Activated T-cell treated with anti-CD3 and anti-CD28 coated beads, Interleukin-2, amount 50 U/mL, for 4 hours (primary cell): ENCODE measurements around the gene ROGDI. TPM values are rescaled to one million over a fixed set of nuclear protein-coding genes. Genes with fewer than 3 reads are reported as not detected.

Experiments used
- ATAC-seq, 2 donors: fragments of 200-7000 bp; cut with Tn5 transposase; one replicate each; pipeline ENCODE4 v1.10.0; 2021
- DNase-seq: peaks from one replicate; pipeline ENCODE4 v3.0.0-alpha.2; 2020
- H3K27me3 Mint-ChIP-seq: one replicate; pipeline ENCODE4 v1.8.0; 2021; ENCODE audit warnings: low read depth, mixed read lengths
- H3K36me3 Mint-ChIP-seq: one replicate; pipeline ENCODE4 v1.8.0; 2022; ENCODE audit warnings: mixed read lengths; ENCODE audit not compliant: insufficient read depth
- H3K4me1 Mint-ChIP-seq: one replicate; pipeline ENCODE4 v1.8.0; 2021; ENCODE audit warnings: low read depth, mixed read lengths
- H3K4me3 Mint-ChIP-seq: one replicate; pipeline ENCODE4 v1.8.0; 2021; ENCODE audit warnings: mild to moderate bottlenecking, moderate library complexity, mixed read lengths
- H3K9me3 Mint-ChIP-seq: one replicate; pipeline ENCODE4 v1.8.0; 2021; ENCODE audit warnings: mixed read lengths
- total RNA-seq, 3 donors: library from RNA; stranded (reverse); gene quantifications; one replicate each; pipeline ENCODE4 v1.2.1, GENCODE V29; 2021

The ROGDI gene
- total RNA-seq, 3 donors from 2014 or later = 4.1 to 6.3 (median 6.2) TPM

DNA sequence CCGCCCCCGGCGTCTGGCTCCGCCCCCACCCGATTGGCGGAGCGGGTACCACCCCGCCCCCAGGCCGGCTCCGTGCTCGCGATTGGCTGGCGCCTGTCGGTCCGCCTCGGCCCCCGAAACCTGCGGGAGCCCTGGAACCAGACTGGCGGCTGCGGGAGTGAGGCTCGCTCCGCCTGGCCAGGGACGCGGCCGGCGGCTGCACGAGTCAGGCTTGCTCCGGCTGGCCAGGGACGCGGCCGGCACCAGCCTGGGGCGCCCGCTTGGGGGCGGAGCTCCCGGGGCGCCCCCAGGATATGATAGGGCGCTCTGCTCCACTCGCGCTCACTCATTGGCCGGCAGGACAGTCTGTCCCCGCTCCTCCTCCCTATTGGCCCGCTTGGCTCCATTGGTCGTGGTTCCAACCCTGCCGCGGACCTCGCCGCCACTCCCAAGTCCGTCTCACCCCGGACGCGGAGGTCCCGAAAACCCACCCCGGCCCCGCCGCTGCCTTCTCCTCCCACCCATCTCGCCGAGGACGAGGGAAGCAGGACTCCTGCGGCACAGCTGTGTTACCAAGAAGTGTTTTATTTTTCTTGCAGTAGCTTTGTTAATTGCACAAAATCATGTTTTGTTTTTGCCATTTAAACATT, 340 bp upstream of the ROGDI start:
- peak; percentile 84 for DNase-seq
- Mint-ChIP-seq H3K36me3 (peaks cover 11% of the 10 kb centered on the region), H3K9me3 (no peaks in the 10 kb centered on the region), H3K4me3 (peak overlapping the region; percentile 78), H3K27me3 (no peaks in the 10 kb centered on the region), H3K4me1 (peaks cover 14% of the 10 kb centered on the region)
- ATAC-seq = peak; percentile 95 to 96

DNA sequence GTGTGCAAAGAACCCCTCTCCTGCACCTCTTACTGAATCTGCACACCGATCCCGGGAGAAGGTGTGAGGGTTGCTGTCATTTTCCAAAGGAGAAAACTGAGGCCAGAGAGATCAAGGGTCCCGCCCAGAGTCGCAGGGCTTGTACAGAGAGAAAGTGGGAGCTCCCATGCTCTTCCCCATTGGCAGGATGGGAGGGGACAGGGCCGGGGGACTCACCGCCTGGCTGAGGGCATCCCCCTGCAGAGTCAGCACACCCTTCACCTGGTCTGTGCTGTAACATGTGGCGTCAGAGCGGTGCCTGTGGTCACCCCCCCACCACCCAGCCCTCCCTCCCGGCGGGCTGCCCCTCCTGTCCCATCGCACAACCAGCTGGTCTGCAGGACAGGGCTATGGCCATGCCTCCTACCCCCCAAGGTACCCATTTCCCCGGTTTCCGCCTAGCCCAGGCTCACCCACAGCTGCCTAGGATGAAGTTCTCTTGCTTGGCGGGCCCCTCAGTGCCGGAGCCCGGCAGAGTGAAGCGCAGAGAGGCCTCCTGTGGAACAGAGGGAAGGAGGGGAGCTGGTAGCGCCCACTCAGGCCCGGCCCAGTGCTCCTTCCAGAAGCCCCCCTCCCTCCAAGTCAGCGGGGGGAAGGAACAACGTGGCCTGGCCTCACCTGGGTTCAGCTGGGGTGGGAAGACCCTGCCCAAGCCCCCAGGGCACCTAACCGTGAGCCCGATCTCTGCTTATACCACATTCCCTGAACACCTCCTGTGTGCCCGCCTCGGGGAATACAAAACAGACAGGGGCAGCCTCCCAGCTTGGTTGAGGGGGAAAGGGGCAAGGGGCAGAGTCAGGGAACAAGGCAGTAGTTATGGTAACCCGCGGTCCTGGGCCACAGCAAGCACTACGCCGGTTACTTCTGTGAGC, 1.1 kb downstream of the ROGDI start:
- H3K4me3 Mint-ChIP-seq = peak overlapping the region; percentile 84
- no peak for DNase-seq
- no peak for ATAC-seq
- peaks cover 14% of the 10 kb centered on the region for H3K4me1 Mint-ChIP-seq
- no peaks in the 10 kb centered on the region for H3K9me3 Mint-ChIP-seq
- H3K36me3 Mint-ChIP-seq = peaks cover 4% of the 10 kb centered on the region
- no peaks in the 10 kb centered on the region for H3K27me3 Mint-ChIP-seq

DNA sequence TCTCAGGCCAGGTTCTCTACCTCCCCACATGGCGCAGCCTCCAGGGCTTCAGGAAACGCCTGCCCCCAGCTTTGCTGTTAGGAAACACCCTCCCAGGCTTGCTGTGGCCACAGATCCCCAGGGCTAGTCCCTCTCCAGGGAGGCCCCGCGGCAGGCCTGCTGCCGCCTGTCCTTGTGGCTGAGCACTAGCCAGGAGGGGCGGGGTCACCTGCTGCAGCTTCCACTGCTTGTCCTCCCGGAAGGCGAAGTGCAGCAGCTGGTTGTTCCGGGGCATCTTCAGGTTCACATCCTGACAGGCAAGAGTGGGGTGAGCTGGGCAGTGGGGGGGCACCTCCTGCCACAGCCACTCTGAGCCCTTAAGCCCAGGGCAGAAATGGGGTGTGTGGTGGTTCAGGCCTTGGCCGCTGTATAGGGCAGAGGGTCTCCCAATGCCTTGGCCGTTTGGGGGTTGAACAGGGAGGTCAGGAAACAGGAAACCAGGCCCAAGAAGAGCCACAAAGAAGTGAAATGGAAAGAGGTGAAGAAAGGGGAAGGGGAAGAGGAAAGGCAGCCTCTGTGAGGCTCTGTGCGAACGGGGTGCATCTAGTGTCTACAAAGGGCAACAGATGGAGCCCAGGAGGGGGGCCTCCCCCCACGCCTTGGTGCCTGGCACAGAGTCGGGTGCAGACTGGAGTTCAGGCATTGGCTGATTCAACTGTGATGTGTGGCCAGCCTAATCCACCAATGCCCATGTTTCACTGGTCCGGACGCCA, 2.0 kb downstream of the ROGDI start:
- ATAC-seq (no peak), DNase-seq (no peak)
- Mint-ChIP-seq H3K4me3 (peak overlapping the region; percentile 42), H3K4me1 (peaks cover 14% of the 10 kb centered on the region), H3K36me3 (peaks cover 2% of the 10 kb centered on the region), H3K27me3 (no peaks in the 10 kb centered on the region), H3K9me3 (no peaks in the 10 kb centered on the region)

GRCh38 chr16:4799171-4799855, 3.1 kb downstream of the ROGDI start:
- no peak for ATAC-seq
- H3K4me3 Mint-ChIP-seq = no peak overlapping the region
- no peaks in the 10 kb centered on the region for H3K9me3 Mint-ChIP-seq
- no peaks in the 10 kb centered on the region for H3K36me3 Mint-ChIP-seq
- no peaks in the 10 kb centered on the region for H3K27me3 Mint-ChIP-seq
- no peak for DNase-seq
- H3K4me1 Mint-ChIP-seq = peaks cover 14% of the 10 kb centered on the region

DNA sequence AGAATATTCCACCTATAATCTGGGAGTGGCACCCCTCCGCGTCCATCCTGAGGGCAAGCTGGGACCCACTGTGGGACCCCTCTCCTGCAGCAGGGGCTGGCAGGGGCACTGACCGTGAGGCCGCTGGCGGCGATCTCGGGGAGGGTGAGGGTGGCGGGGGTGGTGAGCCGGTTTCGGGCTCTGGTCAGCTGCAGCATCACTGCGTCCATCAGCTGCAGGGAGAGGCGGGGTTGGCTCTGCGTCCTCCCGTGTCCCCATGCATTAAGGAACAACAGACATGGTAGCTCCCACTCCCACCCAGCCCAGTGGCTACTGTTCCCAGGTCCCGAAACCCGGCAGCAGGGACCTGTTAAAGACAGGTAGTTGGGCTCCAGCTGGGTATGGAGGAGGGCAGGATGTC, 4.0 kb downstream of the ROGDI start:
- H3K36me3 Mint-ChIP-seq = no peaks in the 10 kb centered on the region
- H3K4me3 Mint-ChIP-seq = no peak overlapping the region
- H3K9me3 Mint-ChIP-seq = no peaks in the 10 kb centered on the region
- peaks cover 11% of the 10 kb centered on the region for H3K4me1 Mint-ChIP-seq
- ATAC-seq = no peak
- DNase-seq = no peak
- H3K27me3 Mint-ChIP-seq = no peaks in the 10 kb centered on the region

- DNase-seq = no peak
- Mint-ChIP-seq H3K9me3 (no peaks in the 10 kb centered on the region), H3K27me3 (no peaks in the 10 kb centered on the region), H3K36me3 (no peaks in the 10 kb centered on the region), H3K4me1 (peaks cover 9% of the 10 kb centered on the region), H3K4me3 (no peak overlapping the region)
- no peak for ATAC-seq
Observed at GRCh38 chr16:4797805-4798252, 4.6 kb downstream of the ROGDI start.

DNA sequence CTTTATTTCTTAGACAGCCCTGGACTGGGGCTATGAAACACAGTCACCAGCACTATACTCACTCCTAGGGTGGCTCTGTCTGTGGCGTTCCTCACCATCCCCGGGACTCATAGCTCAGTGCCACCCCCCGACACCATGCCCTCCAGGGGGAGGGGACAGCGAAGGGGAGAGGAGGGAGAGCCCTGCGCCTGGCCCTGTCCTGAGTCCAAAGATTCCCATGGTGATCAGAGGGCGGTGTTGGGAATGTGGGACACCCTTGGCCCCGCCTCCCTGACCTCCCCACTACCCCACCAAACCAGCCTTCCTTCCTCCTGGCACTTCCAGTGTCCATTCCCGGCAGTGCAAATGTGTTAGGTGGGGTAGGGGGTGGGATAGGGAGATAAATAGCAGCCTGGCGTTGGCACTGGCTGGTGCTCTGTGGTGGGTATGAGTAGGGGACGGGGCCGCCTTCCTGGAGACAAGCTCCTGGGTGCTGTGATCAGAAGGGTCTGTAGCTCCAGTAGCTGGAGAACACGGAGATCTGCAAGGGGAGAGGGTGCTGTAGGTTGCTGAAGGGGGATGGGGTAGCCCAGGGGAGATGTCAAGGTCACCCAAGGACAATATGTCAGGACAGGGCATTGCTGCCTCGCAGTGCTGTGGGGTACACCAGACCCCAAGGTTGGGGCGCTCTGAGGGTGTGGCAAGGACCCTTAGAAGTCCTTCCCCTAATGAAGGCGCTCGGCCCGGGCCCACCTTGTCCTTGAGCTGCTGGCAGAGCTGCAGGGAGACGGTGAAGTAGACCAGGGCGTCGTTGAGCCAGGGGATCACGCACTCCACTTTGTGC, 5.2 kb downstream of the ROGDI start:
- no peaks in the 10 kb centered on the region for H3K36me3 Mint-ChIP-seq
- DNase-seq = no peak
- ATAC-seq = no peak
- H3K4me3 Mint-ChIP-seq = no peak overlapping the region
- H3K9me3 Mint-ChIP-seq = no peaks in the 10 kb centered on the region
- no peaks in the 10 kb centered on the region for H3K27me3 Mint-ChIP-seq
- peaks cover 9% of the 10 kb centered on the region for H3K4me1 Mint-ChIP-seq

GRCh38 chr16:4795828-4796572, 6.4 kb downstream of the ROGDI start:
- Mint-ChIP-seq H3K4me3 (no peak overlapping the region), H3K9me3 (no peaks in the 10 kb centered on the region), H3K36me3 (no peaks in the 10 kb centered on the region), H3K27me3 (no peaks in the 10 kb centered on the region), H3K4me1 (peaks cover 6% of the 10 kb centered on the region)
- no peak for ATAC-seq
- DNase-seq = no peak

DNA sequence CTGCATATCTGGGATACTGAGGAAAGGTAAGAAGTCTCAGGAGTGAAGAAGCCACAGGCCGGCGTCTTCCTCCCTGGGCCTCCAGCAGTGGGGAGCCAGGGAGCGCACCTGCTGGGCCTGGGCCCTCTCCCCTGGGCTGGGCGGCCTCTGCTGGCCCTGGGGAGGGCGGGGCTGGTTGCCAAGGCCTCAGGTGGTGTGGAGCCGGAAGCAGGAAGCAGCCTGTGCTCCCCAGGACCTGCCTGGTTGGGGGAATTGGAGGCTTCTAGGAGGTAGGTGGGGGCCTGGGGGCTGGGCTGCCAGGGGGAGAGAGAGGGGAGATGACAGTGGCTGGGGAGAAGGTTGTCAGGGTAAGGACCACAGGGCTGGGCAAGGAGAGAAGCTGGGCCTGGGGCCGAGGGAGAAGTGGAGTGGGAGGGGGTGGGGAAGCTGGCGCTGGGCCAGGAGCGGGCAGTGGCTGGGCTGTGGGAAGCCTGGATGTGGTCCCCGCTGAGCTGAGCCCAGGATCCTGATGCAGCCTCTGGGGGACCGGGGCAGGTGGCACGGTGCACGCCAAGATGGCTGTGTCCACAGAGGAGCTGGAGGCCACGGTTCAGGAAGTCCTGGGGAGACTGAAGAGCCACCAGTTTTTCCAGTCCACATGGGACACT, 7.1 kb downstream of the ROGDI start, which contains the start of gene SMIM22:
TSS of gene SMIM22 (plus strand) at position 189 of the 647 bp plus-strand sequence. CDS start at position 555, 366 bp downstream.
- ATAC-seq (no peak), DNase-seq (no peak)
- H3K27me3 Mint-ChIP-seq = no peaks in the 10 kb centered on the region
- H3K4me3 Mint-ChIP-seq = no peak within 1 kb of the TSS
- H3K9me3 Mint-ChIP-seq = no peaks in the 10 kb centered on the region
- no peaks in the 10 kb centered on the region for H3K4me1 Mint-ChIP-seq
- no peaks in the 10 kb centered on the region for H3K36me3 Mint-ChIP-seq

- no peaks in the 10 kb centered on the region for H3K9me3 Mint-ChIP-seq
- ATAC-seq (no peak), DNase-seq (no peak)
- no peaks in the 10 kb centered on the region for H3K36me3 Mint-ChIP-seq
- H3K4me1 Mint-ChIP-seq = no peaks in the 10 kb centered on the region
- H3K4me3 Mint-ChIP-seq = no peak overlapping the region
- no peaks in the 10 kb centered on the region for H3K27me3 Mint-ChIP-seq
Observed at GRCh38 chr16:4792951-4793513, 9.4 kb downstream of the ROGDI start.

GRCh38 chr16:4790871-4791270, 11.6 kb downstream of the ROGDI start:
- Mint-ChIP-seq H3K36me3 (no peaks in the 10 kb centered on the region), H3K27me3 (no peaks in the 10 kb centered on the region), H3K9me3 (no peaks in the 10 kb centered on the region), H3K4me1 (no peaks in the 10 kb centered on the region), H3K4me3 (no peak overlapping the region)
- ATAC-seq (no peak), DNase-seq (no peak)

- Mint-ChIP-seq H3K9me3 (no peaks in the 10 kb centered on the region), H3K4me1 (no peaks in the 10 kb centered on the region), H3K36me3 (no peaks in the 10 kb centered on the region), H3K4me3 (no peak overlapping the region), H3K27me3 (no peaks in the 10 kb centered on the region)
- ATAC-seq (no peak), DNase-seq (no peak)
Observed at GRCh38 chr16:4790261-4790660, 12.2 kb downstream of the ROGDI start.
